GM23248 (cell line): ENCODE data around the gene RRP1. TPM values are rescaled to one million over a fixed set of nuclear protein-coding genes. Genes with fewer than 3 reads are reported as not detected.

Experiments
- DNase-seq: peaks from one replicate; pipeline ENCODE4 v3.0.0-alpha.2; 2015
- H2AFZ ChIP-seq: fragments of 200-600 bp; sonication (generic); 2 replicates; pipeline ENCODE4 v1.6.1; 2016; ENCODE audit warnings: antibody characterized with exemption
- H3F3A ChIP-seq: fragments of 200-600 bp; sonication (generic); 2 replicates; pipeline ENCODE4 v1.6.1; 2016; ENCODE audit warnings: mild to moderate bottlenecking, antibody characterized with exemption, mixed run types; ENCODE audit not compliant: insufficient read depth
- H3K27ac ChIP-seq: fragments of 200-600 bp; sonication (generic); 2 replicates; pipeline ENCODE4 v1.5.1; 2016; ENCODE audit warnings: mild to moderate bottlenecking
- H3K27me3 ChIP-seq: fragments of 200-600 bp; sonication (generic); replicated peaks from 2 replicates; pipeline ENCODE4 v1.6.1; 2016; ENCODE audit warnings: mild to moderate bottlenecking; ENCODE audit not compliant: insufficient read depth
- H3K36me3 ChIP-seq: fragments of 200-600 bp; sonication (generic); 2 replicates; pipeline ENCODE4 v1.6.1; 2016; ENCODE audit warnings: low read depth, mild to moderate bottlenecking
- H3K4me1 ChIP-seq: fragments of 200-600 bp; sonication (generic); 2 replicates; pipeline ENCODE4 v1.6.1; 2016; ENCODE audit warnings: mild to moderate bottlenecking; ENCODE audit not compliant: insufficient read depth
- H3K4me2 ChIP-seq: fragments of 200-600 bp; sonication (generic); one replicate; pipeline ENCODE4 v1.6.1; 2016; ENCODE audit warnings: mild to moderate bottlenecking; ENCODE audit not compliant: unreplicated experiment
- H3K4me3 ChIP-seq: fragments of 200-600 bp; sonication (generic); 2 replicates; pipeline ENCODE4 v1.5.1; 2016; ENCODE audit warnings: mild to moderate bottlenecking
- H3K79me2 ChIP-seq: fragments of 200-600 bp; sonication (generic); 2 replicates; pipeline ENCODE4 v1.6.1; 2016; ENCODE audit warnings: mild to moderate bottlenecking; ENCODE audit not compliant: insufficient read depth
- H3K9ac ChIP-seq: fragments of 200-600 bp; sonication (generic); 2 replicates; pipeline ENCODE4 v1.6.1; 2016; ENCODE audit warnings: mild to moderate bottlenecking
- H3K9me2 ChIP-seq: fragments of 200-600 bp; sonication (generic); 2 replicates; pipeline ENCODE4 v1.6.1; 2016; ENCODE audit warnings: mixed run types, mild to moderate bottlenecking, moderate library complexity; ENCODE audit not compliant: insufficient read depth
- H3K9me3 ChIP-seq: fragments of 200-600 bp; sonication (generic); one replicate; pipeline ENCODE4 v1.6.1; 2017; ENCODE audit warnings: low read depth
- H4K20me1 ChIP-seq: fragments of 200-600 bp; sonication (generic); 2 replicates; pipeline ENCODE4 v1.6.0; 2016; ENCODE audit not compliant: insufficient read depth
- EZH2 ChIP-seq: fragments of 200-600 bp; sonication (generic); IDR thresholded peaks from 2 replicates; pipeline ENCODE4 v1.6.1; 2018; ENCODE audit warnings: antibody characterized with exemption, mild to moderate bottlenecking; ENCODE audit not compliant: insufficient read depth, poor library complexity, severe bottlenecking
- EZH2phosphoT487 ChIP-seq: fragments of 200-600 bp; sonication (generic); IDR thresholded peaks from 2 replicates; pipeline ENCODE4 v1.6.1; 2018; ENCODE audit warnings: antibody characterized with exemption, moderate library complexity, mild to moderate bottlenecking, low read depth; ENCODE audit not compliant: insufficient read depth
- WGBS, 2 experiments: methylation state at CpG; one replicate each; pipeline ENCODE4 v1.1.6; 2015 to 2017; ENCODE audit warnings: low lambda C conversion rate in 2 of 2, low coverage in 1 of 2; ENCODE audit errors: missing lambda C conversion rate in 2 of 2; 5-methylcytosine and 5-hydroxymethylcytosine counted together
- in situ Hi-C: fragments of 300-500 bp; cut with MboI; formaldehyde crosslinking; loops from 2 replicates; pipeline ENCODE4 v1.15.0; 2020
- polyA plus RNA-seq: library from polyadenylated mRNA; unstranded; fragments of >200 nt; fragmentation: Nextera tagmentation; extraction: Ambion mirVana; gene quantifications from 2 replicates; pipeline ENCODE4 v1.2.1, GENCODE V29; 2016
- total RNA-seq: library from RNA; depleted of rRNA; stranded (reverse); fragments of >200 nt; shearing (Covaris generic); gene quantifications from 2 replicates; pipeline ENCODE4 v1.2.3, GENCODE V29; 2014

RRP1 gene
- total and polyA plus RNA-seq, 2 experiments from 2014 or later, result 17.6 to 22.3 TPM

GRCh38 chr21:43783098-43783700, 6.2 kb upstream of the RRP1 start:
- Histone ChIP-seq H3K9me2 (no peaks in the 10 kb centered on the region), H3K36me3 (no peaks in the 10 kb centered on the region), H3K79me2 (no peaks in the 10 kb centered on the region), H3F3A (no peaks in the 10 kb centered on the region), H3K4me3 (no peak overlapping the region), H2AFZ (no peak overlapping the region), H3K9ac (no peak overlapping the region), H3K9me3 (no peaks in the 10 kb centered on the region), H3K27me3 (no peaks in the 10 kb centered on the region), H3K4me2 (no peak overlapping the region), H3K4me1 (no peaks in the 10 kb centered on the region), H4K20me1 (no peaks in the 10 kb centered on the region), H3K27ac (no peak overlapping the region)
- in situ Hi-C loops, result no loop called here
- 83 to 86% methylated on average over 17 of the region's 17 CpGs for WGBS, 2 experiments
- no peak for DNase-seq
- TF ChIP-seq EZH2, result no peak
- no peak for TF ChIP-seq EZH2phosphoT487

DNA sequence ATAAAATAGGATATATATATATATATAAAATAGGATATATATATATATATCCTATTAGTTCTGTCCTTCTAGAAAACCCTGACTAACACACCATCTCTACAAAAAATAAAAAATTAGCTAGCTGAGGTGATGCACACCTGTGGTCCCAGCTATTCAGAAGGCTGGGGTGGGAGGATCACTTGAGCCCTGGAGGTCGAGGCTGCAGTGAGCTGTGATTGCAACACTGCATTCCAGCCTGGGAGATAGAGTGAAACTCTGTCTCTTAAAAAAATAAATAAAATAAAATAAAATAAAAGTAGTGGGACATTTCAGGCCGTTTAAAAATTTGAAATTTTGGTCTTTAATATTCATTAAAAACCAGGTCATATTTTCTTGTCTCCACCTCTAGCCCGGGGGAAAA, 4.2 kb upstream of the RRP1 start:
- Histone ChIP-seq H3K4me2 (no peak overlapping the region), H3K27me3 (no peaks in the 10 kb centered on the region), H3K4me1 (no peaks in the 10 kb centered on the region), H3K79me2 (peaks cover 8% of the 10 kb centered on the region), H3K9me2 (no peaks in the 10 kb centered on the region), H2AFZ (no peak overlapping the region), H3F3A (no peaks in the 10 kb centered on the region), H3K9ac (no peak overlapping the region), H3K4me3 (no peak overlapping the region), H4K20me1 (no peaks in the 10 kb centered on the region), H3K9me3 (no peaks in the 10 kb centered on the region), H3K36me3 (no peaks in the 10 kb centered on the region), H3K27ac (no peak overlapping the region)
- 45 to 53% methylated on average over 3 of the region's 3 CpGs for WGBS, 2 experiments
- TF ChIP-seq EZH2phosphoT487 (no peak), EZH2 (no peak)
- in situ Hi-C loops, result no loop called here
- no peak for DNase-seq

DNA sequence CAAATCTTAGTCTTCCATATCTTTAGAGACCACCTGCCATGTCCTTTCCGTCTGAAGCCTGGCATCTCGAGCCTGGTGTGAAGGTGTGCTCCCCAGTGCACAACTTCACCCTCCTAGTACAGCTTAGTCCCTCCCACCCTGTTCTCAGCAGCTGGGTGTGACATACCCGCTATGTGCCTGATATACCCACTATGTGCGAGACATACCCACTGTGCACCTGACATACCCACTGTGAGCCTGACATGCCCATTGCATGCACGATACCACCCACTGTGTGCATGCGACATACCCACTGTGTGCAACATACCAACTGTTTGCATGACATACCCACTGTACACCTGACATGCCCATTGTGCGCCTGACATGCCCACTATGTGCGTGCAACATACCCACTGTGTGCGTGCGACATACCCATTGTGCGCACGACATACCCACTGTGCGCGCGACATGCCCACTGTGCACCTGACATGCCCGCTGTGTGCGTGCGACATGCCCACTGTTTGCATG, 3.0 kb upstream of the RRP1 start:
- H2AFZ ChIP-seq, result no peak overlapping the region
- in situ Hi-C loops, result no loop called here

DNA sequence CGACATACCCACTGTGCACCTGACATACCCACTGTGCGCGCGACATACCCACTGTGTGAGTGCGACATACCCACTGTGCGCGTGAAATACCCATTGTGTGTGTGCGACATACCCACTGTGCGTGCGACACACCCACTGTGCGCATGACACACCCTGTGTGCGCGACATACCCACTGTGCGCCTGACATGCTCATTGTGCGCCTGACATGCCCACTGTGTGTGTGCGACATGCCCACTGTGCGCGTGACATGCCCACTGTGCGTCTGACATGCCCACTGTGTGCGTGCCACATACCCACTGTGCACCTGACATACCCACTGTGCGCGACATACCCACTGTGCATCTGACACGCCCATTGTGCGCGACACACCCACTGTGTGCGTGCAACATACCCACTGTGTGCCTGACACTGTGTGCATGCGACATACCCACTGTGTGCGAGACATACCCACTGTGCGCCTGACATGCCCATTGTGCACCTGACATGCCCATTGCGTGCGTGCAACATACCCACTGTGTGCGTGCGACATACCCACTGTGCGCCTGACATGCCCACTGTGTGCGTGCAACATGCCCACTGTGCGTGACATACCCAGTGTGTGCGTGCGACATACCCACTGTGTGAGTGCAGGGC, 2.5 kb upstream of the RRP1 start:
- DNase-seq, result no peak
- in situ Hi-C loops, result no loop called here
- Histone ChIP-seq H3K9me3 (no peaks in the 10 kb centered on the region), H3K9ac (no peak overlapping the region), H3K79me2 (peaks cover 25% of the 10 kb centered on the region), H3K4me1 (peaks cover 5% of the 10 kb centered on the region; the same call in 1 of the 2 replicates), H3K36me3 (no peaks in the 10 kb centered on the region), H3K4me2 (no peak overlapping the region), H4K20me1 (no peaks in the 10 kb centered on the region), H3K9me2 (no peaks in the 10 kb centered on the region), H3K4me3 (no peak overlapping the region), H2AFZ (no peak overlapping the region), H3F3A (no peaks in the 10 kb centered on the region), H3K27ac (no peak overlapping the region), H3K27me3 (no peaks in the 10 kb centered on the region)
- WGBS, 2 experiments, result 90 to 97% methylated on average over 29 to 38 of the region's 38 CpGs
- TF ChIP-seq EZH2, result no peak
- TF ChIP-seq EZH2phosphoT487, result no peak

More for the DNA sequence above, 3.0 kb upstream of the RRP1 start:
- 77 to 82% methylated on average over 18 of the region's 18 CpGs for WGBS, 2 experiments
- no peak overlapping the region for H3K9ac ChIP-seq
- H3K27ac ChIP-seq, result no peak overlapping the region
- DNase-seq, result no peak
- H3K4me2 ChIP-seq, result no peak overlapping the region
- TF ChIP-seq EZH2phosphoT487 (no peak), EZH2 (no peak)
- no peaks in the 10 kb centered on the region for H3K27me3 ChIP-seq
- H3K36me3 ChIP-seq, result no peaks in the 10 kb centered on the region
- H3K4me3 ChIP-seq, result no peak overlapping the region
- peaks cover 5% of the 10 kb centered on the region; the same call in 1 of the 2 replicates for H3K4me1 ChIP-seq
- no peaks in the 10 kb centered on the region for H3K9me3 ChIP-seq
- peaks cover 20% of the 10 kb centered on the region for H3K79me2 ChIP-seq
- H3F3A ChIP-seq, result no peaks in the 10 kb centered on the region
- no peaks in the 10 kb centered on the region for H4K20me1 ChIP-seq
- H3K9me2 ChIP-seq, result no peaks in the 10 kb centered on the region
